ENCODE results near the gene SCN9A. TPM values are rescaled to one million over a fixed set of nuclear protein-coding genes. Genes with fewer than 3 reads are reported as not detected.
"Not testable (repeated sequence)": the region's sequence is repeated elsewhere in the genome, so short reads cannot be mapped to it uniquely, and the experiment has no call there.

Gene SCN9A
- total and polyA plus RNA-seq, 10 of the 15 experiments (the other 5 are each of a cell fraction or from before 2014, with no cell fraction given): 0.04 to 0.08 (median 0.08) TPM; not detected in 7

- H3K4me1 ChIP-seq (ENCODE audit: control insufficient read depth, insufficient read depth, low read length): no peaks in the 10 kb centered on the region
- H3K36me3 ChIP-seq (ENCODE audit: control insufficient read depth in 2 of 2, insufficient read depth in 2 of 2, low read length in 1 of 2): no peaks in the 10 kb centered on the region
- no peak overlapping the region for H3K4me3 ChIP-seq
- TF ChIP-seq MTA3 (IDR thresholded peaks at IDR 0.05; ENCODE audit: borderline replicate concordance, low read length) (no peak), TCF3 (IDR thresholded peaks at IDR 0.05; ENCODE audit: borderline replicate concordance, insufficient read depth, low read depth, low read length) (no peak)
- no peak overlapping the region for H3K9ac ChIP-seq (ENCODE audit: control insufficient read depth, insufficient read depth, low read length)
- in situ Hi-C loops (cut with MboI): no loop called here
- POLR2A ChIA-PET: no interaction called here
- H2AFZ ChIP-seq (ENCODE audit: control insufficient read depth, low read depth, low read length): no peak overlapping the region
- CTCF ChIA-PET: interaction anchor here (1.2 to 1.9 kb wide), 4 partner anchors 10 to 48 kb away, joined by 3 to 6 read pairs (median 3); no protein-coding TSS in a partner anchor
- SMC1A ChIA-PET (ENCODE audit: uncharacterized antibody, unreplicated experiment): no interaction called here
- no peak overlapping the region for H3K27ac ChIP-seq (ENCODE audit: control insufficient read depth, insufficient read depth)
- intact Hi-C loops (cut with micrococcal nuclease; ENCODE audit: unreplicated experiment): loop anchor here (5.0 kb wide), 1 partner anchor 157 kb away; no protein-coding TSS in a partner anchor
- no peak for FAIRE-seq
- no peaks in the 10 kb centered on the region for H4K20me1 ChIP-seq (ENCODE audit: control insufficient read depth, insufficient read depth)
- no peaks in the 10 kb centered on the region for H3K27me3 ChIP-seq (replicated peaks in 1 of 2; ENCODE audit: control insufficient read depth in 2 of 2, insufficient read depth in 2 of 2, low read length in 1 of 2)
- DNase-seq (ENCODE audit: low read depth, low spot score): no peak
- BruUV-seq (replicated peaks): no TSS peak
- no peak for ATAC-seq
- RAD21 ChIA-PET (ENCODE audit: unreplicated experiment): interaction anchor here (1.3 kb wide), 1 partner anchor 156 kb away, joined by 3 read pairs; no protein-coding TSS in a partner anchor
- no peaks in the 10 kb centered on the region for H3K79me2 ChIP-seq (ENCODE audit: control insufficient read depth, insufficient read depth, low read length)
- no peaks in the 10 kb centered on the region for H3K9me3 ChIP-seq (replicated peaks; ENCODE audit: control insufficient read depth, insufficient read depth, low read length)
- H3K4me2 ChIP-seq (ENCODE audit: control insufficient read depth, insufficient read depth): no peak overlapping the region
These were observed 15.3 kb downstream of the SCN9A start for GRCh38 chr2:166360426-166360825.

- H3K9ac ChIP-seq (ENCODE audit: control insufficient read depth, insufficient read depth, low read length); ATAC-seq; FAIRE-seq; H3K27ac ChIP-seq (ENCODE audit: control insufficient read depth, insufficient read depth); RAD21 ChIA-PET (ENCODE audit: unreplicated experiment); BruUV-seq (replicated peaks); H3K9me3 ChIP-seq (replicated peaks; ENCODE audit: control insufficient read depth, insufficient read depth, low read length); intact Hi-C loops (cut with micrococcal nuclease; ENCODE audit: unreplicated experiment); CTCF ChIA-PET; H3K36me3 ChIP-seq (ENCODE audit: control insufficient read depth in 2 of 2, insufficient read depth in 2 of 2, low read length in 1 of 2); DNase-seq (ENCODE audit: low read depth, low spot score); H4K20me1 ChIP-seq (ENCODE audit: control insufficient read depth, insufficient read depth); H3K79me2 ChIP-seq (ENCODE audit: control insufficient read depth, insufficient read depth, low read length); H3K27me3 ChIP-seq (replicated peaks in 1 of 2; ENCODE audit: control insufficient read depth in 2 of 2, insufficient read depth in 2 of 2, low read length in 1 of 2); H3K4me1 ChIP-seq (ENCODE audit: control insufficient read depth, insufficient read depth, low read length); POLR2A ChIA-PET; H3K4me2 ChIP-seq (ENCODE audit: control insufficient read depth, insufficient read depth); H2AFZ ChIP-seq (ENCODE audit: control insufficient read depth, low read depth, low read length); SMC1A ChIA-PET (ENCODE audit: uncharacterized antibody, unreplicated experiment); H3K4me3 ChIP-seq; in situ Hi-C loops (cut with MboI): not testable (repeated sequence)
- 41% methylated on average over 4 of the region's 4 CpGs for WGBS (ENCODE audit: insufficient coverage, insufficient replicate concordance, low lambda C conversion rate, missing lambda C conversion rate)
These were observed 17.8 kb downstream of the SCN9A start for GRCh38 chr2:166357950-166358321.

Data from GM12878 (cell line).